H1 (cell line): ENCODE results near the gene GRM5. TPM values are rescaled to one million over a fixed set of nuclear protein-coding genes. Genes with fewer than 3 reads are reported as not detected.

ENCODE experiments used
- BRCA1 ChIP-seq: IDR thresholded peaks from 2 replicates; pipeline ENCODE4 v1.6.1; 2012; ENCODE audit warnings: low read depth, low read length, improper control_type of control experiment
- CHD2 ChIP-seq: IDR thresholded peaks from 2 replicates; pipeline ENCODE4 v1.6.1; 2012; ENCODE audit warnings: low read length, improper control_type of control experiment
- CHD7 ChIP-seq: fragments of 300-600 bp; sonication (generic); IDR thresholded peaks from 2 replicates; pipeline ENCODE4 v1.7.1; 2012; ENCODE audit warnings: low read length, moderate library complexity, mild to moderate bottlenecking, inconsistent platforms; ENCODE audit not compliant: insufficient replicate concordance
- CTBP2 ChIP-seq: IDR thresholded peaks from 2 replicates; pipeline ENCODE4 v1.7.0; 2011; ENCODE audit warnings: borderline replicate concordance, mild to moderate bottlenecking, moderate library complexity, mixed read lengths, low read length; ENCODE audit not compliant: insufficient read depth, insufficient read length
- HDAC6 ChIP-seq: IDR thresholded peaks from one replicate; pipeline ENCODE4 v1.7.1; 2012; ENCODE audit warnings: low read depth, mild to moderate bottlenecking, inconsistent platforms, low read length, moderate library complexity
- POLR2AphosphoS5 ChIP-seq: IDR thresholded peaks from 2 replicates; pipeline ENCODE4 v1.6.1; 2011; ENCODE audit warnings: low read depth, low read length
- POU5F1 ChIP-seq: IDR thresholded peaks from 2 replicates; pipeline ENCODE4 v1.6.1; 2011; ENCODE audit warnings: low read depth, mild to moderate bottlenecking, low read length, moderate library complexity
- RNF2 ChIP-seq: fragments of 200-900, 300-1000 bp; sonication (generic); IDR thresholded peaks from 2 replicates; pipeline ENCODE4 v1.7.1; 2016; ENCODE audit warnings: borderline replicate concordance, low read depth, mild to moderate bottlenecking, antibody characterized with exemption, low read length; ENCODE audit not compliant: poor library complexity, severe bottlenecking; ENCODE audit errors: missing control alignments
- SP1 ChIP-seq: IDR thresholded peaks from 2 replicates; pipeline ENCODE4 v1.6.1; 2011; ENCODE audit warnings: low read depth, low read length
- TAF7 ChIP-seq: optimal IDR thresholded peaks from 2 replicates; pipeline ENCODE3; 2011; ENCODE audit warnings: low read depth, mild to moderate bottlenecking, inconsistent platforms, low read length, moderate library complexity, borderline replicate concordance
- YY1 ChIP-seq: IDR thresholded peaks from 2 replicates; pipeline ENCODE4 v1.6.1; 2011; ENCODE audit warnings: low read depth, mild to moderate bottlenecking, low read length
- polyA plus RNA-seq, 7 experiments: library from polyadenylated mRNA; depleted of rRNA in 3 of 7; stranded (reverse) in 5 of 7; unstranded in 2 of 7; fragments of >200 nt in 5 of 7; fragments of 200-250 nt in 2 of 7; gene quantifications; 1 replicate in 5 of 7; 2 replicates in 1 of 7; 4 replicates in 1 of 7; pipeline versions ENCODE4 v1.2.1 to v1.2.3, GENCODE V29; 2011 to 2013; ENCODE audit warnings: missing spikeins in 2 of 7, mixed read lengths in 2 of 7
- total RNA-seq: library from RNA; stranded (reverse); fragmentation: NEBNext Ultra II Directional; extraction: Animal tissue kit (Norgen Biotek cat#: 25700); gene quantifications from 2 replicates; pipeline ENCODE4 v1.2.1, GENCODE V29; 2021

The GRM5 gene
- total and polyA plus RNA-seq, 2 of the 8 experiments (the other 6 are each of a cell fraction or from before 2014, with no cell fraction given): 0.15 to 0.43 TPM

GRCh38 chr11:88644724-88645123 lies 421.1 kb downstream of the GRM5 start (continued):
- TF ChIP-seq CHD7 (no peak), HDAC6 (no peak), POLR2AphosphoS5 (no peak), YY1 (no peak), BRCA1 (no peak), CTBP2 (no peak), POU5F1 (no peak), SP1 (no peak), CHD2 (no peak), RNF2 (no peak), TAF7 (no peak)
- TF ChIP-seq, all 59 proteins: peak for 0
